ENCODE data around the gene GULP1. TPM values are rescaled to one million over a fixed set of nuclear protein-coding genes. Genes with fewer than 3 reads are reported as not detected.

GULP1 gene
- total RNA-seq, 1 donor from 2014 or later, result not detected

DNA sequence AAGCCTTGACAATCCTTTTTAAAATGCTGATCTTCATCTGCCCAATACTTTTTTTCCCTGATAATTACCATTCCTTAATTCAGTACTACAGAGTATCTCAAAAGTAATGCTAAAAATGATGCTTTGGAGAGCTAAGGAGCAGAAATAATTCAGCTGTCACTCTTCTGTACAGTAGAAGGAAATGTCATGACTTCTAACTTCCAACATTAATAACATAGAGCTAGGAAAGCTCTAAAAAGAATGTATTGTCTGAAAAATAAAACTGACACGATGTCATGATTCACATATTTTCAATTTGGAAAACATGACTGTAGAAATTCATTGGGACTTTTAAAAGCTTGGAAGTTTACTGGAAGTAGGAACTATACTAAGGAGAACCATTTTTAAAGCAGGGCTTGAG is 212.3 kb downstream of the GULP1 start:
- Mint-ChIP-seq H3K4me3 (ENCODE audit: low read depth) (no peak overlapping the region), H3K9me3 (no peaks in the 10 kb centered on the region), H3K27ac (no peak overlapping the region), H3K36me3 (ENCODE audit: low read depth) (no peaks in the 10 kb centered on the region), H3K27me3 (ENCODE audit: low read depth) (peaks cover 2% of the 10 kb centered on the region), H3K4me1 (ENCODE audit: low read depth) (no peaks in the 10 kb centered on the region)
- intact Hi-C loops (cut with micrococcal nuclease), result no loop called here
- DNase-seq (ENCODE audit: low spot score), result no peak

DNA sequence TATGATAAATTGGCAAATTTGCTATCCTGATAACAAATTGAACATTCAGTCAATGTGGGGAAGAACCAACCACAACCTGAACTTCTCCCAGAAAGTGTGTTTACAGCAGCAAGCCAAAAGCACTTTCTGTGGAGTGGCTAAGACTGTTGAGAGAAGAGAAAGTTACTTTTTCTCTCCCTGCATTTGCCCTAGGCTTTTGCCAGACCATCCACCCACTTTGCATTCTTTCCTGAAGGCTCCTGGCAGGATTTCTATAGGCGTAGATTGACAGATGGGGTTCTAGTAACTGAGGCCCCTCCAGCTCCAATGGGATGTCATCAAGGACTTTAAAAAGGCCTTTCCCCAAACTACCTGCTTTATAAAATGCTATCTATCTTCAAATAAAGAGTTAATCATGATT is 215.2 kb downstream of the GULP1 start:
- DNase-seq (ENCODE audit: low spot score), result no peak
- Mint-ChIP-seq H3K4me3 (ENCODE audit: low read depth) (no peak overlapping the region), H3K4me1 (ENCODE audit: low read depth) (no peaks in the 10 kb centered on the region), H3K9me3 (no peaks in the 10 kb centered on the region), H3K36me3 (ENCODE audit: low read depth) (no peaks in the 10 kb centered on the region), H3K27ac (no peak overlapping the region), H3K27me3 (ENCODE audit: low read depth) (peaks cover 2% of the 10 kb centered on the region)
- intact Hi-C loops (cut with micrococcal nuclease), result no loop called here

DNA sequence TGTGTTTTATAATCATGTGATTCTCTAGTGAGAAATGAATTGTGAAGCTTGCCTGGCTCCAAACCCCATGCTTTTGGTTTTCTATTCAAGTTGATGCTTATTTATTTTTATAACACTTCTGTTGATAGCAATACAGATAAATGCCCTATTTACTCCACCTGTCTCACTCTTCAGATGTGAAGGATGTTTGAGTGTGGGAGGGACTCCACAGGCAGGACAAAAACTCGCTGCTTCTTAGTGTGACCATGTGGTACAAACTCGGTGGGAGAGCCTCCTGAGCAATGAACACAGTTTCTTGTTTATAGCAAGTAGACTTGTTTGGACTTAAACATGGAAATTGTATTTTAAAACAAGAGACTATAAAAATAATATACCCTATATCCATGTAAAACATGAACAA is 219.7 kb downstream of the GULP1 start:
- Mint-ChIP-seq H3K9me3 (no peaks in the 10 kb centered on the region), H3K4me1 (ENCODE audit: low read depth) (no peaks in the 10 kb centered on the region), H3K27ac (no peak overlapping the region), H3K4me3 (ENCODE audit: low read depth) (no peak overlapping the region), H3K27me3 (ENCODE audit: low read depth) (no peaks in the 10 kb centered on the region), H3K36me3 (ENCODE audit: low read depth) (no peaks in the 10 kb centered on the region)
- intact Hi-C loops (cut with micrococcal nuclease), result loop anchor here (5.0 kb wide), 1 partner anchor 1009 kb away; no protein-coding TSS in a partner anchor
- DNase-seq (ENCODE audit: low spot score), result no peak

DNA sequence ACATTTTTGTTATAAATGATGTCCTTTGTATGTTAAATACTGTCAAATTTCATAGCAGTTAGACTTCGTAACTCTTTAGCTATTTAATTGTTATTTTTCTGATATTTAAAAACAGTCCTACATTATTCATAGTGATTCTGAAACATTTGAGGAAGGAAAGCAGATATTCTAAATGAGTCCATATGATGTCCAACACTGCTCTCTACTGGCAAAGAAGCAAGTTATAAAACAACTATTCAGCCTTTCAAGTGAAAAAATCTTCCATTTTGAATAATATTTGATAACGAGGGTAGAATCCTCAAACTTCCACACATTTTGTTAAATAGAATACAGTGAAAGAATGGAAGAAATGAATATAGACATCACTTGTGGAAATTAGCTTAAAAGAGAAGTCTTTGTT is 220.8 kb downstream of the GULP1 start:
- Mint-ChIP-seq H3K27me3 (ENCODE audit: low read depth) (no peaks in the 10 kb centered on the region), H3K36me3 (ENCODE audit: low read depth) (no peaks in the 10 kb centered on the region)

DNA sequence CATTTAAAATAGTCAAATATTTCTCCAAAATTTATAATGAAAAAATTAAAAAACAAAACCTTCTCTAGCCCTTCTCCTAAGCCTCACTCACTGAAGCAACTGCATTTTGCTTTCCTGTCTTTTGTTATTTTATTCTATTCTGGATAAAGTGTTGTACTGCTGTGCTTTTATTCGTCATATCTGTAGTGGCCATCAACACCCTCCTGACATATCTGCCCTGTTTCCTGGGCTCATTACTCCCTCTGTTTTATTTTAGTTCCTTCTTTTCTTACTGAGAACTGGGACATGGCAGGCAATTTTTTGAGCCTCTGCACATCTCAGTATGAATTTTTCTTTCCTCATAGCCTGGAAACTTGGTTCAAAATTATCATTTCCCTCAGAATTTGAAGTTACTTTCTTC is 224.2 kb downstream of the GULP1 start:
- Mint-ChIP-seq H3K36me3 (ENCODE audit: low read depth) (no peaks in the 10 kb centered on the region), H3K4me3 (ENCODE audit: low read depth) (no peak overlapping the region), H3K27ac (no peak overlapping the region), H3K4me1 (ENCODE audit: low read depth) (no peaks in the 10 kb centered on the region), H3K9me3 (no peaks in the 10 kb centered on the region), H3K27me3 (ENCODE audit: low read depth) (no peaks in the 10 kb centered on the region)
- DNase-seq (ENCODE audit: low spot score), result no peak
- intact Hi-C loops (cut with micrococcal nuclease), result no loop called here

More for the DNA sequence above, 220.8 kb downstream of the GULP1 start:
- Mint-ChIP-seq H3K27ac (no peak overlapping the region), H3K4me1 (ENCODE audit: low read depth) (no peaks in the 10 kb centered on the region), H3K9me3 (no peaks in the 10 kb centered on the region), H3K4me3 (ENCODE audit: low read depth) (no peak overlapping the region)
- intact Hi-C loops (cut with micrococcal nuclease), result loop anchor here (5.0 kb wide), 1 partner anchor 1010 kb away; no protein-coding TSS in a partner anchor
- DNase-seq (ENCODE audit: low spot score), result no peak

DNA sequence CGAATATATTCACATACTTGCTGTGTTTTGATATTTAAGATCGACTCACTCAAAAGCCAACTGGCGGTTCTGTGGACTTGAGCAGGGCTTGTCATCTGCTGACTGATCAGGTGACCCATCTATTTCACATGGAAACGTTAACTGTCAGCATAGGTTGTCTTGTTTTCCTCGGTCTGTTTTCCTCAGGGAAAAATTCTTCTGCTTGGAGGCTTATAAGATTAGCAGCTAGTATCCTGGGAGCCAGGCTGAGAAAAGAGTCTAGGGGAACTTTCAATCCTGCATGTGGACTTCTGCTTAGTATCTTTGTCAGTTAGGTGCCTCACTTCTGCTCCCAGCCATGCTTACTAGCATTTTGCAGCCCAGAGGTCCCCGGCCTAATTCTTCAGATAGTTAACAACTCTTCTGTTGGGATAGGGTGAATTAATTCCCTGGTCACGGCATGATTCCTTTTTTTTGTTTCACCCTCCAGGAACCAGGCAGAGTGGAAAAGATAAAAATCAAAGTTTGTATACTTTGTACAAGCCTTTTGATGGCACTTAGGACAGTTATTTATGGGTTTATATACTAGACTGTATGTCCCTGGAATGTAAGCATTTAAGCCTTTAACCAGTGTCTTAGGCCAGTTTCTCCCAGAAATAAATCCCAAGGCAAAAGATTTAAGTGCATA is 226.0 kb downstream of the GULP1 start:
- Mint-ChIP-seq H3K4me1 (ENCODE audit: low read depth) (no peaks in the 10 kb centered on the region), H3K27ac (no peak overlapping the region), H3K4me3 (ENCODE audit: low read depth) (no peak overlapping the region), H3K27me3 (ENCODE audit: low read depth) (no peaks in the 10 kb centered on the region), H3K9me3 (no peaks in the 10 kb centered on the region), H3K36me3 (ENCODE audit: low read depth) (no peaks in the 10 kb centered on the region)
- intact Hi-C loops (cut with micrococcal nuclease), result no loop called here
- no peak for DNase-seq (ENCODE audit: low spot score)

DNA sequence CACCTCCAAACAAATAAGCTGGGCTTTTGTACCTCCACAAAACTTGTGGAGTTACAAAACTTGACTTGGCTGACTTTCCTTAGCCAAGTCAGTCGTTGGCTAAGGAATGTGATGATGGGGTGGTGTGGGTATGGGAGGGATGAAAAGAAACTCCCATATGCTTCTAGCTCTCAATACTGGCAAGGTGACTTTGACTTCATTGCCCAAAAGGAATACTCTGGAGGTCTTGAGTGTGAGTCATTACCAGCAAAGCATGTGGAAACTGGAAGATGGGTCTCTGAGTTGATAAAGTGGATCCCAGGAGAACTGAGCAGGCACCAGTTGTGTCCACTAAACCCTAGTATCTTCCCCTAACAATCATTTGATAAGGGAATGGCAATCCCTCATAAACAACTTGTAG is 226.7 kb downstream of the GULP1 start:
- intact Hi-C loops (cut with micrococcal nuclease), result no loop called here
- no peak overlapping the region for H3K4me3 Mint-ChIP-seq (ENCODE audit: low read depth)
- H3K36me3 Mint-ChIP-seq (ENCODE audit: low read depth), result no peaks in the 10 kb centered on the region
- H3K27me3 Mint-ChIP-seq (ENCODE audit: low read depth), result no peaks in the 10 kb centered on the region
- H3K27ac Mint-ChIP-seq, result no peak overlapping the region
- DNase-seq (ENCODE audit: low spot score), result no peak
- H3K4me1 Mint-ChIP-seq (ENCODE audit: low read depth), result no peaks in the 10 kb centered on the region
- no peaks in the 10 kb centered on the region for H3K9me3 Mint-ChIP-seq

DNA sequence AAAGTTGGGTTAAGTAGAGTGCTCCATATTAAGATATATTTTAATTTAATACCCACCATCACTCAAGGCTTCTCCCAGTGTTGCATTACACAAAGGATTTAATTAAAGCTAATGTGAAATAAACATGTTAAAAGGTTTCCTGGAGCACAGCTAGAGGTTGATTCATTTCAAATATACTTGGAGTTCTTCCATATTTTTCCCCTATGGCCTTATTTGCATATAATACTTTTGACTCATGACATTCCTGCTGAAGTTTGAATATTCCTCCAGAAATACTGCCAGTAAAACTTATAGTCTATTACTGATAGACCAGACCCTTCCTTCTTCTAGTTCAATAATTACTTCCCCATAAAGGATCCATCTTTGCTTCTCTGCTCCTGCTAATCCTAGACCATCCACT is 227.5 kb downstream of the GULP1 start:
- Mint-ChIP-seq H3K4me1 (ENCODE audit: low read depth) (no peaks in the 10 kb centered on the region), H3K9me3 (no peaks in the 10 kb centered on the region), H3K4me3 (ENCODE audit: low read depth) (no peak overlapping the region), H3K27me3 (ENCODE audit: low read depth) (no peaks in the 10 kb centered on the region), H3K27ac (no peak overlapping the region), H3K36me3 (ENCODE audit: low read depth) (no peaks in the 10 kb centered on the region)
- intact Hi-C loops (cut with micrococcal nuclease), result no loop called here
- DNase-seq (ENCODE audit: low spot score), result no peak

DNA sequence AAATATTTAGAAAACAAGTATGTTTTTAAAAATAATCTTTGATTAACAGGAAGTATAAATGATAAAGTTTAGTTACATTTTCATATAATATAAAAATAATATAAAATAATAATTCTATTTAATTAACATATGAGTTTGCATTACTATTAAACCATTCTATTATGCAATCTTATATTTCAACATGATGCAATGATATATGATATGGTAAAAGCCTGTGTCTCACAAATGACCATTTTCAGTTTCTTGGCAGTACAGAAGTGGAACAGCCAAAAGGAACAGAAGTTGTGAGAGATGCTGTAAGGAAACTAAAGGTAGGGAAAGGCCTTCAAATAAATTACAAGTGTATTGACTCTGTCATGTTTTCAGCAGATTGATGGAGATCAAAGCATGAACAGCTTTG is 230.8 kb downstream of the GULP1 start:
- Mint-ChIP-seq H3K4me3 (ENCODE audit: low read depth) (no peak overlapping the region), H3K4me1 (ENCODE audit: low read depth) (no peaks in the 10 kb centered on the region), H3K9me3 (no peaks in the 10 kb centered on the region)

DNA sequence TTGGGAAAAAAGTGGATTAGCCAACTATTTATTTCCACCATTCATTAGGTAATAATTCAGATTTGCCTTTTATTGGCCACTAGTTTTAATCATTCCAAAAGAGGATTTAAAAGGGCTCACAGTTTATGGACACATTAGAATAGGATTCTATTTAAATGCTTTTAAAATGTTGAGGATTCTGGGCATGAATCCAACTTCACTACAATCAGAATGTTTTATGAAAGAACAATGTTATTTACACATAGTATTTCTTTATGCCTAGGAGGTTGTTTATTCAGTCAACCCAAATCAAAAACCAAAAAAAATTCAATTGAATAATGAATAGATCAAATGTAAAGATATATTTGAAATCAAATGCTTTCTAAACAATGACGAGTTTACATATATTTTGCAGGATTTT is 232.2 kb downstream of the GULP1 start:
- H3K4me3 Mint-ChIP-seq (ENCODE audit: low read depth), result no peak overlapping the region
- H3K9me3 Mint-ChIP-seq, result no peaks in the 10 kb centered on the region
- no peak overlapping the region for H3K27ac Mint-ChIP-seq
- no peaks in the 10 kb centered on the region for H3K36me3 Mint-ChIP-seq (ENCODE audit: low read depth)
- no peak for DNase-seq (ENCODE audit: low spot score)
- no peaks in the 10 kb centered on the region for H3K27me3 Mint-ChIP-seq (ENCODE audit: low read depth)
- intact Hi-C loops (cut with micrococcal nuclease), result loop anchor here (1.0 to 10.0 kb wide), 3 partner anchors 568 to 888 kb away; no protein-coding TSS in a partner anchor
- no peaks in the 10 kb centered on the region for H3K4me1 Mint-ChIP-seq (ENCODE audit: low read depth)

More for the DNA sequence above, 230.8 kb downstream of the GULP1 start:
- no peak for DNase-seq (ENCODE audit: low spot score)
- intact Hi-C loops (cut with micrococcal nuclease), result loop anchor here (5.0 to 10.0 kb wide), 2 partner anchors 570 to 762 kb away; no protein-coding TSS in a partner anchor
- no peak overlapping the region for H3K27ac Mint-ChIP-seq
- no peaks in the 10 kb centered on the region for H3K36me3 Mint-ChIP-seq (ENCODE audit: low read depth)
- H3K27me3 Mint-ChIP-seq (ENCODE audit: low read depth), result no peaks in the 10 kb centered on the region

DNA sequence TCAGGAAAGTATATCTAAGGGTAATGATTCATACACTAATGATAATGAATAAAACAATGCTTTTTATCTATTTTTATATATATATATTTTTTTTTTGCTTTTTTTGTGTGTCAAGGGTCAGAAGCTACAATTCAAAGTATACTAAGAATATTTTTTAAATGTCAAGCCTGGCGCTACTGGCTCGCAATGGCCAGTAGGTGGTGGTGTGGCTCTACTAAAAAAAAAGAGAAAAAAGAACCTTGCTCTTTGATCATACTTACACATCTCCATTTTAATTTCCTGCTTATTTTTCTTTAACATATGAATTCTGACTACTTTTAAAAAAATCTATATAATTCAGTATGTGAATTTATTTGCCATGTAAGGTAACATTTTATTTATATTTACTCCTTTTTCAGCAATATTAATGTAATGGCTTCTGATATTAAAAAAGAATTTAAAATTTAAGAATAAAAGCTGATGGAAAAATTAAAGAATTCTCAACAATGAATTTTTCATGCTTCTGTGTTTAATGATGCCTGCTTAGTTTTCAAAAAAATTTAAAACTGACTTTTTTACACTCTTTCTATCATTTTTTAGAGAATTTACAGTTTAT is 232.9 kb downstream of the GULP1 start:
- Mint-ChIP-seq H3K27ac (no peak overlapping the region), H3K27me3 (ENCODE audit: low read depth) (no peaks in the 10 kb centered on the region), H3K36me3 (ENCODE audit: low read depth) (no peaks in the 10 kb centered on the region), H3K9me3 (no peaks in the 10 kb centered on the region), H3K4me1 (ENCODE audit: low read depth) (no peaks in the 10 kb centered on the region), H3K4me3 (ENCODE audit: low read depth) (no peak overlapping the region)
- no peak for DNase-seq (ENCODE audit: low spot score)
- intact Hi-C loops (cut with micrococcal nuclease), result loop anchor here (1.0 to 10.0 kb wide), 4 partner anchors 463 to 888 kb away; no protein-coding TSS in a partner anchor

DNA sequence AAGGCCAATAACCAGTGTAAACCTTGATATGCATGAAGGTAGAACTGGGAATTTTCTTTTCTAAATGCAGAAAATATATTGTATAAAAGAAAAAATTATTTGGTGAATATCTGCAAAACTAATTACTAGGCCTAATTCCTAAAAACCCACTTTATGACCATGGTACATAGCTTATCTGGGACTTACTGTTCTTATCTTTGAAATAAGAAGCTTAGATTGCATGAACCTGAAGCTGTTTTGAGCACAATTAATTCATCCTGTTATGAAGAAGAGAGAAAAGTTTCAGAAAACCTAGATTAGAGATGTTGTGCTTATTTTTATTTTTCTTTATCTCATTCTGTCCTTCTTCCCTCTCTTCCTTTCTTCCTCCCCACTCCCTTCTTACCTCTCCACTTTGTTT is 235.0 kb downstream of the GULP1 start:
- no peak for DNase-seq (ENCODE audit: low spot score)
- H3K27ac Mint-ChIP-seq, result no peak overlapping the region
- H3K9me3 Mint-ChIP-seq, result no peaks in the 10 kb centered on the region
- H3K27me3 Mint-ChIP-seq (ENCODE audit: low read depth), result no peaks in the 10 kb centered on the region
- H3K36me3 Mint-ChIP-seq (ENCODE audit: low read depth), result no peaks in the 10 kb centered on the region
- intact Hi-C loops (cut with micrococcal nuclease), result loop anchor here (5.0 to 10.0 kb wide), 2 partner anchors 461 to 758 kb away; no protein-coding TSS in a partner anchor
- H3K4me3 Mint-ChIP-seq (ENCODE audit: low read depth), result no peak overlapping the region
- H3K4me1 Mint-ChIP-seq (ENCODE audit: low read depth), result no peaks in the 10 kb centered on the region

DNA sequence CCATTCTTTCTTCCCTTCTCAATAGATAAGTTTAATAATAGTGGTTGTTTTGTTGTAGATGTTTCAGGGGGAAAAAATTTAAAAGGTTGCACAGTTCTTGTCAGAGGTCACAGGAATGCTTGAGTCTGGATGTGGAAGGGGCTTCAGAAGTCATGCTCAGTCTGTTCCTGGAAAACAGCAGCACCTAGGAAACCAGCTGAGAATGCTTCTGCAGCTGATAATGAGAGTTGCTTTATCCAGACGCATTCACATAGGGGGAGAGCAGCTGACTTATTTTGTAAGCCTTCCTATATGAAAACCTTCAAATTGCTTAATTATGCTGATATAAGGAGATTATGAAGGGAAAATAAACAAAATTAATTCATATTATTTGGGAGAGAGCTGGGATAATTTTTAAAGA is 235.5 kb downstream of the GULP1 start:
- Mint-ChIP-seq H3K27ac (no peak overlapping the region), H3K4me1 (ENCODE audit: low read depth) (no peaks in the 10 kb centered on the region), H3K36me3 (ENCODE audit: low read depth) (no peaks in the 10 kb centered on the region), H3K4me3 (ENCODE audit: low read depth) (no peak overlapping the region), H3K27me3 (ENCODE audit: low read depth) (no peaks in the 10 kb centered on the region), H3K9me3 (no peaks in the 10 kb centered on the region)
- intact Hi-C loops (cut with micrococcal nuclease), result loop anchor here (5.0 to 10.0 kb wide), 2 partner anchors 460 to 758 kb away; no protein-coding TSS in a partner anchor
- no peak for DNase-seq (ENCODE audit: low spot score)
